ENCODE data around the gene MON2. TPM values are rescaled to one million over a fixed set of nuclear protein-coding genes. Genes with fewer than 3 reads are reported as not detected.

MON2 gene
- total RNA-seq, 1 experiment from 2014 or later: 17.7 TPM

GRCh38 chr12:62647586-62647985 lies 181.0 kb downstream of the MON2 start:
- Histone ChIP-seq H3K36me3 (no peaks in the 10 kb centered on the region), H3K27me3 (no peaks in the 10 kb centered on the region), H3K9me3 (no peaks in the 10 kb centered on the region), H3K4me3 (no peak overlapping the region)
- no peak for DNase-seq

- H3K27me3 ChIP-seq: no peaks in the 10 kb centered on the region
- no peak for DNase-seq
- no peaks in the 10 kb centered on the region for H3K36me3 ChIP-seq
- H3K9me3 ChIP-seq: no peaks in the 10 kb centered on the region
- no peak overlapping the region for H3K4me3 ChIP-seq
Measured at GRCh38 chr12:62649412-62650138, 182.9 kb downstream of the MON2 start.

Other genes starting within 250 kb of the MON2 start
- gene USP15, start 206.4 kb upstream of the MON2 start, total RNA-seq (2014; rRNA removed; shearing (Covaris generic); ENCODE audit: low replicate concordance): 9.7 and 54.7 TPM in 2 replicates